SK-N-DZ (cell line): ENCODE measurements around the gene GUCY1B1.
A peak's percentile ranks its signal among the peaks of the same experiment; 100 is the strongest.

ENCODE experiments used
- DNase-seq: peaks from one replicate; pipeline ENCODE4 v3.0.0-alpha.2; 2015; ENCODE audit warnings: low spot score

Gene GUCY1B1

DNA sequence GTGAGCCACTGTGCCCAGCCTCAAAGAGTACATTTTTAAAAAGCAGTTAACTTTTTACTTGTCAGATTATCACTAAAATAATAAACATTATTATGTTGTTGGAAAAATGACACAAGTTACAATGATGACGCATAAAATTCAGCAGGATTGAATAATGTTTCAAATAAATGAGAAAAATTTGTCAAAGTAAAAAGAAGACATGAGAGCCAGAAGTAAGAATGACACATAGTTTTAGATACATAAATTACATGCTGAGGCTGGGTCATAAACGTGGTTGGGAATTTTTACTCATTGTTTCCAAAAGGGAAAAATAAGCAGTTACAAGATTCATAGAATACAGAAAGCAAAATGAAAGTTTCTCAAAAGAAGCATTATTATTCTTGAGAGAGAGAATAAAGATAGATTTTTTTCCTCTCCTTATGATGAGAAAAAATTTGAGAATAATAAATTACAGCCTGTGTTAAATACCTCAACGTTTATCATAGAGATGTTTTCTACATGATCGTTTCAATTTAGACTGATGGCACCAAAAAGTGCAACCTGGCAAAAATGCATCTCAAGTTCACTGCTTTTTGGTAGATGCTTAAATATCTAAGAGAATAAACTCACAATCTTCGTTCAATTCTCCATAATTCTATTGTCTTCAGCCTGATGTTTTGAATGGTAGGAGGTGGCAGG lies 40.4 kb downstream of the GUCY1B1 start:
- DNase-seq: no peak

DNA sequence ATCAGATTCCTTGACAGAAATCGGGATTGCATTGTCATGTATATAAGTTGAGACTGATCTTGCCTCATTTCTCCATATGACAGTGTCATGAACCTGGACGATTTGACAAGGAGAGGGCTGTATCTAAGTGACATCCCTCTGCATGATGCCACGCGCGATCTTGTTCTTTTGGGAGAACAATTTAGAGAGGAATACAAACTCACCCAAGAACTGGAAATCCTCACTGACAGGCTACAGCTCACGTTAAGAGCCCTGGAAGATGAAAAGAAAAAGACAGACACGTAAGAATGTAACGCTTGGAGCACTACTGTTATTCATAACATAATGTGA lies 40.9 kb downstream of the GUCY1B1 start:
- no peak for DNase-seq

GRCh38 chr4:155800685-155801343 lies 42.0 kb downstream of the GUCY1B1 start:
- DNase-seq: no peak

GRCh38 chr4:155802190-155802959 lies 43.6 kb downstream of the GUCY1B1 start:
- DNase-seq: no peak

GRCh38 chr4:155805016-155805415 lies 46.2 kb downstream of the GUCY1B1 start:
- DNase-seq: no peak

GRCh38 chr4:155807021-155807420 lies 48.2 kb downstream of the GUCY1B1 start:
- no peak for DNase-seq

GRCh38 chr4:155809835-155810234 lies 51.0 kb downstream of the GUCY1B1 start:
- peak; percentile 57 for DNase-seq

DNA sequence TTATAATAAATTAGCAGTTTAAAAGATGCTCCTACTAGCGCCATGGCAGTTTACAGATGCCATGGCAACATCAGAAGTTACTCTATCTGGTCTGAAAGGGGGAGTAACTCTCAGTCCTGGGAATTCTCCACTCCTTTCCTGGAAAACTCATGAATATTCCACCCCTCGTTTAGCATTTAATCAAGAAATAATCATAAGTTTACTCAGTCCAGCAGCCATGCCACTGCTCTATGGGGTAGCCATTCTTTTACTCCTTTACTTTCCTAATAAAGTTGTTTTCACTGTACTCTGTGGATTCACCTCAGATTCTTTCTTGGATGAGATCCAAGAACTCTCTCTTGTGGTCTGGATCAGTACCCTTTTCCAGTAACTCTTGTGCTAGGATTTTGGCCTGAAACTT lies 52.3 kb downstream of the GUCY1B1 start:
- DNase-seq: no peak

- no peak for DNase-seq
Measured at GRCh38 chr4:155818639-155819038, 59.8 kb downstream of the GUCY1B1 start.

- no peak for DNase-seq
Measured at GRCh38 chr4:155819066-155819465, 60.2 kb downstream of the GUCY1B1 start.

DNA sequence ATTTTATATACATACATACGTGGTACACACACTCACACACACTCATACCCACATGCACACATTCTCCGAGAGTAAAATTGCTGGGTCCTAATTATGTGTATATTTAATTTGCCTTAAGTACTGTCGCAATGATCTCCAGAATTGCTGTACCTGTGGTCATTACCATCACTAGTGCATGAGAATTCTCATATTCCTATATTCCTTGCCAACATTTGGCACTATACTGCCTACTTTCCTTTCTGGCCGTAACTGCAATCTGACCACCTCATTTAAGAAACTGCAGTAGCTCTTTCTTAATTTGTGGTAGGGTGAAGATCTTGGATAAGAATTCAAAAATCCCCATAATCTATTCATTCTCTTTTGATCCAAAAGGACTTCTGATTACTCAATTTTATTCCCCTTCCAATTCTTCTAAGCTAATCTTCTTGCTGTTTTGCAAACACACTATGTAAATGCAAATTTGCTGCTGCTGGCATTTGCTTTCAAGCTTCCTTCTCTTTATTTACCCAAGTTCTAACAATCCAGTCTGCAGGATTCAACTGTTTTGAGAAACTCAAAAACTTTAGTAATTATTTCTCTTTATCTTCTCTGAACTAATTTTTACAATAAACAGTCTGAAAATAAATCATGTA lies 62.2 kb downstream of the GUCY1B1 start:
- DNase-seq: no peak

DNA sequence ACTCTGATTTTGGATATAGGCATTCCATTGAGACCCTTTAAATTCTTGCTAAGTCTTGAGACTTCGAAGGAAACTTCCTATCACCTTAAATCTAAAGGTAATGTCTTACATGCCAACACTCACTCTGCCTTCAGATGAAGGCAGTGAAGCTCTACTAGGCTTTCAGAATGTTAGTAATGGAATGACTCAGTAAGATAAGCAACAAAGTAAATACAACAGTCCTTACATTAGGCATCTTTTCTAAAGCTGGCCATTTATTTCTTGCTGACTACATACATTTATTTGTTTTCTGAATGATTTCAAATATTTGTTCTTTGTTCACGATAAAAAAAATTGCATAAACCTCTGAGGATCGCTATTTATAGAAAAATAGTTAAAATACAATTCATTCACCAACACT lies 63.8 kb downstream of the GUCY1B1 start:
- DNase-seq: no peak

DNA sequence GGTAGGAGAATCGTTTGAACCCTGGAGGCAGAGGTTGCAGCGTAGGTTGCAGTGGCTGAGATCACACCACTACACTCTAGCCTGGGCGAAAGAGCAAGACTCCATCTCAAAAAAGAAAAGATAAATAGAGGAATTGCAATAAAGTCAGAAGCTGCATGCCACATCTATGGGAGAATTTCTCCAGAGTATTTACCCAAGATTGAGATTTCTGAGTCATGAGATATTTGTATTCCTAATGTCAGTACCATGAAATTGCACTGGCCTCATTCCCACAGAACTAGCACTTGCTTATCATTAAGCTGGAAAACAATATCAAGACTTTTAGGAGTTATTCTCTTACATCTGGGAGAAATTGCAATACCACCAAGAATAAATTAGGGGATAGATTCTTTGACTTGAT lies 69.8 kb downstream of the GUCY1B1 start:
- DNase-seq: no peak

- no peak for DNase-seq
Measured at GRCh38 chr4:155832664-155833063, 73.8 kb downstream of the GUCY1B1 start.

DNA sequence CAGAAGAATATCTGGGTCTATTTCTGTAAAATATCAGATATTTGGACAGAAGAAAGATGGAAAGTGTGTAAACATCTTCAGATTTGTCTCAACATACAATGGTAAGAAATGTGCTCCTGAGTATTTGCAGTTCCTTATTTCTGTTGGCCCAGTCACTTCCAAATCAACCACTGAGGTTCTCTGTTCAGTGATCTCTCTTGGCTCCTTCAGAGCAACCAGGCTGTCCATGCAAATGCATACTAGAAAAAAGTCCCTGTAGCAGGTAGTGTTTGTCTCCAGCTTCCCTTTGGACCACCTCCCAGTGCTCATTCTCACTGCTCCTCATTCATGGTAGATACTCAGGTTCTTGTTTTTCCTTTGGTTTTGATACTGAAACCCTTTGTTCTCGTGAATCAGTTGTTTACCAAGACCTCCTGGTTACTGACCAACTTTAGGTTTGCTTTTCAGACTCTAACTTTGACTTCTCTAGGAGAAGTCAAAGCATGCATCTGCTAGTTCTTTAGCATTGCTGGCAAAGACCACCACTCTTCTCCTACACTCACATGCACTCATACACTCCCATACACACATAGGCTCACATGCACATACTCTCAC lies 78.5 kb downstream of the GUCY1B1 start:
- no peak for DNase-seq

DNA sequence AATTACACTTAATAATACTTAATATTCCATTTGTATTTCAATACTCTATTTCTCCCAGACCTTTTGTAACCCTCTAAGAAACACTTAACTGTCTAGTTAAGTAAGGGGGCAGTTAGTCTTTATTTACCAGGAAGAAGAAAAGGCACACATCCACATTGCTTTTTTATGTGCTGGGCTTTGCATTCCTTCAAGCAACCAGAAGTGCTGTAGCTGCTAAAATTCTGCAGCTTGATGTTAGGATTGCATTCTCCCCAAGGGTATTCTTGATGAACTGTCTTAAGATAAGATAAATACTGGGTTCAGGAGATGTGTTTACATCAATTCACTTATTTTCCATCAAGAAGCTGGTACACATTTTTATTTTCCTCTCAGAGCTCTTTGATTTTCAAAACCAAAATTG lies 83.3 kb downstream of the GUCY1B1 start:
- DNase-seq: no peak

- DNase-seq: no peak
Measured at GRCh38 chr4:155846929-155847328, 88.1 kb downstream of the GUCY1B1 start.

DNA sequence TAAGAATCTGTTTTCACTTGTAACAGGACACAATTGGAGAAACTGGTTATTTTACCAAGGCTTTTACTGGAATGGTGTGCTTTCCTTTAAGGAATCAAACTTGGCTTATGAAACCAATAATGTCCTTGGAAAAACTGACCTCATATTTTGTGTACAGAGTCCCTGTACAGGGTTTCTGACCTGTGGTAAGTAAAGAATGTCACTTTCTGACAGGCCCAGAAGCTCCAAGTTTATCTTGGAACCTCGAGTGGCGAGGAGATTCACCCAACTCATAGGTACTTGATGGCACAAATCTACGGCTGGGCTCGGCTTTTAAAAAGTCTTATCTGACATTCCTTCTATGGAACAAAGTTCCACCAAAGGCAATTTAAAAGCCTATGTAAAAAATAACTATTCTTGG lies 90.2 kb downstream of the GUCY1B1 start:
- DNase-seq: no peak

DNA sequence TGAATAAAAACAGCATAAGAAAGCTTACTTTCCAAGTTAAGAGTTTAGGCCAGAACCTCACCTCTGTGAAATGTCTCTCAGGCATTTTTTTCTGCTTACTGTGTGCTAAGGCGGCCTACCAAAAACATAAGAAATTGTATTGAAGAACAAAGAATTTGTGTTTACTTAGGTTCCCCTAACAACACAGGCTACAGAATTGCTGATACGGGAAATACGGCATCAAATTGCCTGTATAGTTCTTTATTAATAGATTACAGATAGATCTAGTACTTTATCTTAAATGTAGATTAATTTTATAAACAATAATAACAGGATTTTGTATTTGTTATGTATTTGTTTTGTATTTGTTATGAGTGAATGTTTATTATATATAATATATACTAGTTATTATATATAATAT lies 94.4 kb downstream of the GUCY1B1 start:
- no peak for DNase-seq

DNA sequence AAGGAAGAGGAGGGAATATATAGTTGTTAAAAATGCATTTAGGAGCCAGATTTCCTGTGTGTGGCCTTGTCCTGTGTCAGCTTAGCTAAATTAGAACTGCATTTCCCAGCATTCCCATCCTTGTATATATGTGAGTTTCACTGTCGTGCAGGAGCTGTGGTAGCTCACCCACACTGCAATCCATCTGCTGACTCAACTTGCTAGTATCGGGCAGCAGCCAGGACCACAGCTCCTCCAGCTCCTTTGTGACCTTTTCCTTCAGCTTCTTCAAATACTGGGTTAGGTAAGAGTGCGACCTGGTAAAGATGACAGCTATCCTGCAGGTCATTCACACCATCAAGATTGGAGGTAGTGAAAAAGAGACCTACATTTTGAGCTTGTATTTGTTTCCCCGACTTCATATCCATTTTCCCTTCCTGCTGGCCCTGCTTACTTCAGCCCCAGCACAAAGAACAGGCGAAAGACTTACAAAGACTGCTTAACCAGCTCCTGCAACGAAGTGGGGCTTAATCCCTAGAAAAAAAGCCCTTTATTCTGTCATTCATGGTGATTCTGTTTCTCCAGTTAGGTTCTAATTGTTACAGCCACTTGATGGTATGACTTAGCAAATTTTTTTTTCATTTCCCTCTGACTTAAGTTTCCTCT lies 95.9 kb downstream of the GUCY1B1 start:
- no peak for DNase-seq

DNA sequence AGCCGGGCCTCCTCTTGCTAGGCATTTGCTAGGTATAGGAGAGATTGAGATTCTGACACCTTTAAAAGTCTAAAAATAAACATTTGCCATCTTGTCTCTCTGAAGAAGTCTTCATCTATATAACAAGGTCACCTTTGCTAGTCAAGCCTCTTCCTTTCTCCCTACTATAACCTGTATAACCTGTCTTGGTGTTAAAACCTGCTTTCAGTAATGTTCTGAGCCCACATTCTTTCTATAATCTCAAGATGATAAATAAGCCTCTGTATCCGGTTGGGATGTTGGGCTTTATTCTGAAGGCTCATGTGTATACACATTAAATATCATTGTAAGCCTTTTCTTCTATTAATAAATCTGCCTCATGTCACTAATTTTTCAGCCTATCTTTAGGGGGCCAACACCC lies 97.1 kb downstream of the GUCY1B1 start:
- DNase-seq: no peak
